ENCODE data around the gene PIK3CD. TPM values are rescaled to one million over a fixed set of nuclear protein-coding genes. Genes with fewer than 3 reads are reported as not detected.

Gene PIK3CD
- total and polyA plus RNA-seq, 2 of the 8 experiments (the other 6 are each of a cell fraction or from before 2014, with no cell fraction given) = 20.6 to 24.1 TPM

DNA sequence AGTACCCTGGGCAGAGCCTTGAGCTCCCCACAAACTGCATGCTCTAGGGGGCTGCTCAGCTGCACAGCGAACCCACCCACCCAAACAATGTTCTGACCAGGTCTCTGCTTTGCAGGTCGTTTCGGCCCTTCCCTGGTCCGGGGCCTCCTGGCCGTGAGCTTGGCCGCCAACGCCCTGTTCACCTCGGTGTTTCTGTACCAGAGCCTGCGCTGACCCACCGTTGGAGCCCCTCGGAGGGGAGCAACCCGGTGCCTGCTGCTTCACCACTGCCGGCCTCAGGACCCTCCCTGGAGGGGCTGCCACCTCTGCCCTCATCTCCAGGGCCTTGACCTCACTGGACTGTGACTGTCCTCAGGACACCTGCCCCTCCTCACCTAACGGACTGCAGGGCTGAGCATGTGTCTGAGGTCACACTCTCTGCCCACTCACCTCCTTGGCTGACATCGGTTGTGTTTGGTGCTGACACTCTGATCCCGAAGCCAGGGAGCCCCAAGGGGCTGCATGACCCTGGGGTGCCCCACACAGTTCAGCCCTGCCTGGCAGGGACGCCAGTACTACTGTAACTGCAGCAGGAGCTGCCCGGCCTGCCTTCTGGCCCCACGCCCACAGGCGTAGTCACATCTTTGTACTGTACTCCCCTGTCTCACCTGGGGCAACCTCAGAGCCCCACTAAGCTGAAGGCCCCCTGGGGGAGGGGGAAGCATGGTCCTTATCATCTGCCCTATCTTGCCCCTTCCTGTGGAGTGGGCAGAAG is 38.5 kb upstream of the PIK3CD start:
- no peak overlapping the region for H4K8ac ChIP-seq (ENCODE audit: extremely low read depth, insufficient read depth, low read length)
- H3K36me3 ChIP-seq (ENCODE audit: control insufficient read depth in 2 of 4, insufficient read depth in 4 of 4, low read length in 3 of 4) = peaks cover 4 to 24% (median 17%) of the 10 kb centered on the region in 4 experiments; a peak in 5 of 8 replicates
- no peak overlapping the region for H3K27ac ChIP-seq (ENCODE audit: low read depth, low read length)
- no peak overlapping the region for H4K91ac ChIP-seq (replicated peaks; ENCODE audit: insufficient read length, low read length)
- TF ChIP-seq TAF7 (optimal IDR thresholded peaks at IDR 0.05; ENCODE audit: borderline replicate concordance, low read depth, low read length) = no peak
- TF ChIP-seq KDM1A (IDR thresholded peaks at IDR 0.05; ENCODE audit: borderline replicate concordance, low read length) = no peak
- TF ChIP-seq TAF1 (IDR thresholded peaks at IDR 0.05; ENCODE audit: low read depth, low read length) = no peak
- TF ChIP-seq TBP (IDR thresholded peaks at IDR 0.05; ENCODE audit: low read depth, low read length) = no peak
- no peak for TF ChIP-seq JUN (IDR thresholded peaks at IDR 0.05; ENCODE audit: low read depth, low read length)
- TF ChIP-seq HDAC6 (IDR thresholded peaks at IDR 0.05; ENCODE audit: low read depth, low read length) = no peak
- no peak overlapping the region for H3K18ac ChIP-seq (ENCODE audit: extremely low read depth, low read length)
- H3K27me3 ChIP-seq (replicated peaks in 1 of 4; ENCODE audit: control insufficient read depth in 3 of 4, extremely low read depth in 1 of 4, insufficient read depth in 3 of 4, low read length in 3 of 4) = no peaks in the 10 kb centered on the region
- CTCF ChIA-PET (ENCODE audit: partially characterized antibody) = interaction anchor here (1.1 to 6.7 kb wide), 6 partner anchors 8 to 108 kb away, joined by 3 to 77 read pairs (median 4); no protein-coding TSS in a partner anchor
- H2BK5ac ChIP-seq (ENCODE audit: low read depth, low read length) = no peak overlapping the region
- H4K5ac ChIP-seq (ENCODE audit: insufficient read length, low read depth, low read length) = no peak overlapping the region
- POLR2A ChIA-PET (ENCODE audit: partially characterized antibody) = interaction anchor here (2.2 kb wide), 1 partner anchor 8 kb away, joined by 7 read pairs; no protein-coding TSS in a partner anchor
- no peak overlapping the region for H3K9ac ChIP-seq (replicated peaks in 1 of 4; ENCODE audit: extremely low read depth in 1 of 4, low read depth in 3 of 4, low read length in 3 of 4)
- H2BK120ac ChIP-seq (replicated peaks; ENCODE audit: low read depth, low read length) = no peak overlapping the region
- WGBS, 2 experiments (ENCODE audit: extremely low coverage in 1 of 2, insufficient coverage in 1 of 2, insufficient read length in 1 of 2, insufficient replicate concordance in 2 of 2, low coverage in 1 of 2, low lambda C conversion rate in 2 of 2, missing lambda C conversion rate in 1 of 2) = 93% methylated on average over 20 of the region's 20 CpGs; no CpG with 5 or more reads in 1 of the 2 experiments
- no peaks in the 10 kb centered on the region for H3K23me2 ChIP-seq (ENCODE audit: low read depth, low read length)
- no peaks in the 10 kb centered on the region; the same call in 1 of the 2 replicates for H3K79me1 ChIP-seq (ENCODE audit: low read depth, low read length)
- H3K56ac ChIP-seq (replicated peaks; ENCODE audit: insufficient read length, low read depth, low read length) = no peak overlapping the region
- H3K4ac ChIP-seq (replicated peaks; ENCODE audit: insufficient read length, low read depth, low read length) = no peak overlapping the region
- no peaks in the 10 kb centered on the region for H3K9me3 ChIP-seq (ENCODE audit: insufficient read depth in 2 of 2, low read depth in 1 of 2, low read length in 1 of 2)
- DNase-seq (ENCODE audit: low read depth in 1 of 2, low spot score in 2 of 2) = peak in 1 of 2 experiments; percentile 39
- no peak overlapping the region for H2BK20ac ChIP-seq (ENCODE audit: low read length)
- H2AK5ac ChIP-seq (ENCODE audit: low read depth, low read length) = no peak overlapping the region
- no peak for FAIRE-seq
- H3K4me1 ChIP-seq (replicated peaks in 1 of 4; ENCODE audit: control insufficient read depth in 3 of 4, insufficient read depth in 4 of 4, low read length in 3 of 4) = no peaks in the 10 kb centered on the region; a peak in 1 of 7 replicates
- H2AFZ ChIP-seq (ENCODE audit: low read length) = no peak overlapping the region
- H2BK15ac ChIP-seq (ENCODE audit: low read length) = no peak overlapping the region
- no peak overlapping the region for H3K4me2 ChIP-seq (ENCODE audit: insufficient read depth in 1 of 2, low read depth in 2 of 2, low read length in 2 of 2)
- no peak overlapping the region for H3K23ac ChIP-seq (ENCODE audit: insufficient read length)
- no peak overlapping the region for H3K14ac ChIP-seq (ENCODE audit: insufficient read length)
- no peak overlapping the region for H2BK12ac ChIP-seq (ENCODE audit: low read depth, low read length)
- H3K79me2 ChIP-seq (ENCODE audit: control insufficient read depth in 1 of 2, insufficient read depth in 2 of 2, low read length in 2 of 2) = no peaks in the 10 kb centered on the region
- peaks cover 0 to 7% of the 10 kb centered on the region in 2 experiments for H4K20me1 ChIP-seq (replicated peaks in 1 of 2; ENCODE audit: control insufficient read depth in 1 of 2, insufficient read depth in 2 of 2, low read length in 2 of 2)
- no peak overlapping the region for H3K4me3 ChIP-seq (ENCODE audit: extremely low read depth in 1 of 4, insufficient read depth in 2 of 4, low read depth in 3 of 4, low read length in 4 of 4)

Measured in H1 (cell line).